Measurements from ENCODE around the gene DPP6.

The DPP6 gene

GRCh38 chr7:154255324-154255723, 203.1 kb downstream of the DPP6 start:
- DNase-seq: no peak

DNA sequence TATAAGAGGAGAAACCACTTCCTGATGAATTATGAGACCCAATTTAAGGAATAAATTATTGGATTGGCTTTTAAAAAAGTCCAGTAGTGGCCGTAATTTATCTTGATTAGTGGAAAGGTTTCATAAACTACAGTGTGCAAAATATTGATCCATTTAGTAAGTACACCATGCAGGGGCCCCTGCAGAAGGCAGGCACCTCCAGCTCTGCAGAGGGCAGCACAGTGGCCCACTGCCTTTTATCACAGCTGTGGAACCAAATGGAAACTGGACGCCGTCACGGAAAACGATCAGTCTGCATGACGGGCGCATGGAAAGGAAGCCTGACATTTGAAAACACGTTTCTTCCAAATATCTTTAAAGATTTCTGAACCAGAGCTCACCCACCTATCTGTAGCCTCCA, 204.0 kb downstream of the DPP6 start:
- no peak for DNase-seq

DNA sequence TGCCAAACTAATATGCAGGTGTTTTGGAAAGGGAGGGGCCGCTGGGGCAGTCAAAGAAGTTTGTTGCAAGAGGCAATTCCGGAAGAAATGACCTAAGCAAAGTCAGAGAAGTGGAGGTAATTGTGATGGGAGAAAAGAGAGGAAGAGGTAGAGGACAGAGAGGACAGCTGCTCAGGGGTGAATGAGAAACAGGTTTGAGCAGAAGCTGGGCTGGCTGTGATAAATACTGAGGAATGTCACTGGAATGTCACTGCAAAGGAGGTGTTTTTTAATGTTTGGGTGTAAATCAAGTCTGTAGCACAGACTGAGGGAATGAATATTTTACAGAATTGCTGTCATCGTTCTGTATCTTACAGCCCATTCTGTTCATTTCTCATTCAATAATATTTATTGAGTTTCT, 207.2 kb downstream of the DPP6 start:
- DNase-seq: no peak

- DNase-seq: no peak
These were observed 235.2 kb downstream of the DPP6 start for GRCh38 chr7:154287356-154287755.

DNA sequence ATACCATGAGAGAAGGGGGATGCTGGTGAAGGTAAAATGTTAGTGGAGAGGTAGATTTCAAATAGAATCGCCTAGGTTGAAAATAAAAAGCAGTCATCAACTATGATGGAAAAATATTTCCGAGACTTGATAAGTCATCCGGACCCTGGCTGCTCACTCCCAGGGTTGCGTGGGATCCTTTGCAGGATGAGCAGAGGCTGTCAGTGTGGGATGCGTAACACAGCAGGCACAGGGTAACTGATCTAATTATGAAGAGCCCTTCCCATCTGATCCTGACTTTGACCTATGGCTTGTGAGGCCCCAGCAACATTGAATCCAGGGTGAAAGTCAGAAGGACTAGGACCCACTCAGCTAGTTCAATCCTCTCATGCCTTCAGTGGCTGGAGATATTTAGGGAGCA, 236.9 kb downstream of the DPP6 start:
- DNase-seq: no peak

DNA sequence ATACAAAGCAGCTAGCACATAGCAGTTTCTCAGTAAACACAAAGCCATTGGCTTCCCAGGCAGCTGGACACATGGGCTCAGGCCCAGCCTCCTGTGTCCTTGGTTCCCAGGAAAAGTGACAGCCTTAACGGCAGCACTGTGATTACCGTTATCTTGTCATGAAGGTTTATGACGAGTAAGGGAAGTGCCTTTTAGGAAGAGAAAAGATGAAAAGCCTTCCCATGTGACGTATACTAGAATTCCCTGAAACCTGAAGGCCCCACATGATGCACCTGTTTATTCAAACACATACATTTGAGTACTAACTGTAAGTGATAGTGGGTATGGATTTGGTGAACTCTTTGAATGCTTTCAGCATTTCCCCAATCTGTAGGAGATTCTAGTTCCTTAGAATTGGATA, 244.2 kb downstream of the DPP6 start:
- no peak for DNase-seq

DNA sequence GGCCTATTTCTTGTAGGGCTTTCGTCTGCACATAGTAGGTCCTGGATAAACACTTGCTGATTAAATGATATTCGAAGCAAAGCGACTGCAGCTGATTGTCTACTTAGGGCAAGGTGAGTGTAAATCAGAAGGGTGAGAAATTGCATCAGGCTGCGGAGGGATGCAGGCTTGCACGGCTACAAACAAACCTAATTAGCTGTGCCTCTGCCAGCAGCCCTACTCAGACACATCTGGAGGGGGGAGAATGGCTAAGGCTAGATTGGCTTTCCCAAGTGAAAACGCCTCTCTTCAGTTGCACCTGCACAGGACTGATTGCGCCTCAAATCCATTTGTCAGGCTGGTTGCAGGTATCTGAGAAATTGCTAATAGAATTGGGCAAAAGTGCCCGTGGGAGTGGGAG, 247.5 kb downstream of the DPP6 start:
- no peak for DNase-seq

- no peak for DNase-seq
These were observed 250.2 kb downstream of the DPP6 start for GRCh38 chr7:154302380-154302779.

GRCh38 chr7:154304231-154304630, 252.0 kb downstream of the DPP6 start:
- no peak for DNase-seq

DNA sequence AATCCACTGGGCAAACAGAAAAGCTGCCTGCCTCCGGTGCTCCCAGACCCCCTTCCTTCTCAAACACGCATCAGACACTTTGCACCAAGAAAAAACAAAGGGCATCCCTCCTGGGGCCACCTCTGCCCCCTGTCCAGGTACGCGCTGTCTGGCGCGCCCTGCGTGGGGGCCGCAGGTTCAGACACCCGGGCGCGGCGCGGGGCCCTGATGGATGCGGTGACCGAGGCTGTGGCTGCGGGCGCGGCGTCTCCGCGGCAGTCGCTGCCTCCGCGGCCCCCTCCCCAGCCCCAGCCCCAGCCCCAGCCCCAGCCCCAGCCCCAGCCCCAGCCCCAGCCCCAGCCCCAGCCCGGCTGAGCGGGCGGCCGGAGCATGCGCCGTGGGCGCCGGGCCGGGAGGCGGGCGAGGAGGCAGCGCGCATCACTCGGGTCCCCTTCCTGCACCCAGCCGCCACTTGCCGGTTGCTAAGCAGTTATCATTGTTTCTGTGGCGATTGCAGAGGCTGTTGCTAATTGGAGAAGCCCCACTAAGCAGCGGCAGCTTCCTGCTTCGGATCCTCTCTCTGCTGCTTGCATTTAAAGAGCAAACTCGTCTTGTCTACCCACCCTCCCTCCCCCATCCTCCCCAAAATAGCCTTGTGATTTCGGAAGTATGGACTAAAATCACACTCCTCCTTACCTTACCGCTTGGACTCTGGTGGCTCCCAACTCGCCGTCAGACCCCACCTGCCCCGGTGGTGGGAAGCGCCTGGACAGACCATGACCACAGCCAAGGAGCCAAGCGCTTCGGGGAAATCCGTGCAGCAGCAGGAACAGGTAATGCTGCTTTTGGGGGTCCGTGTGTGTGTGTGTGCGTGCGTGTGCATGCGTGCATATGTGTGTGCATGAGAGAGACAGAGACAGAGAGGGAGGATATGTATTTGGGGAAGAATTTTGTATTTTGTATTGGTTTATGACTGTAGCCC, 252.8 kb downstream of the DPP6 start:
- DNase-seq: no peak

DNA sequence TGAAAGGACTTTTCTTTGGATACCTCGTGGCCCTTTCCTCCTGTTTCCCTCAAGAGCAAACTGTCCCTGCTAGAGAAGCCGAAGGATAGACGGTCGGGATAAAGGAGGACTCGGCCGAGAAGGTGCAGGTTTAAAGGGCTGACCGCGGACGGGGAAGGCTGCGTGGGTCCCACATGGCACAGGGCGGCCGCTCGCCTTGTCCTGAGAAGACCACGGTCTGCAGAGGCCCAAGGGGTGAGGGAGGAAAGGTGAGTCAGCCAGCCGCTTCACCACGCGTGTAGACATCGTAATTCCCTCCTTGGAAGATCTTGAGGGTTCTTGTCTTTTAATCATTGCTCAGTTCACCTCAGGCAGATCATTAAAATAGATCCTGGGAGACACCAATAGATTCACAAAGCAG, 253.8 kb downstream of the DPP6 start:
- no peak for DNase-seq

DNA sequence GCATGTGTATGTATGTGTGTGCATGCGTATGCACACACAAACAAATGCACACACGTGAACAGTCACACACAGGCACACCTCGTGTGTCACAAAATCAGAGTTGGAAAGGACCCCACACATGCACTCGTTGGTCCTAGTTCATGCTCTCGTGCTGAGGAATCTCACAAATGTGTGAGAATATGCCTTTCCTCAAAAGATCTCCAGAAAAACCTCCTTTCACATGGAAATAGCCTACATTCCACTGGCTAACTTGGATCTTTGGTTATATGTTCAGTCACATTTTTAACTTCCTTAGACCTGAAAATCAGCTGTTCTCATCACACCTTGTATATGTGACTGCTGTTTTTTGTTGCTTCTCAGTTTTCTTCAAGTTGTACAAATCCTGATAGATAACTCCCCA, 256.7 kb downstream of the DPP6 start:
- no peak for DNase-seq

DNA sequence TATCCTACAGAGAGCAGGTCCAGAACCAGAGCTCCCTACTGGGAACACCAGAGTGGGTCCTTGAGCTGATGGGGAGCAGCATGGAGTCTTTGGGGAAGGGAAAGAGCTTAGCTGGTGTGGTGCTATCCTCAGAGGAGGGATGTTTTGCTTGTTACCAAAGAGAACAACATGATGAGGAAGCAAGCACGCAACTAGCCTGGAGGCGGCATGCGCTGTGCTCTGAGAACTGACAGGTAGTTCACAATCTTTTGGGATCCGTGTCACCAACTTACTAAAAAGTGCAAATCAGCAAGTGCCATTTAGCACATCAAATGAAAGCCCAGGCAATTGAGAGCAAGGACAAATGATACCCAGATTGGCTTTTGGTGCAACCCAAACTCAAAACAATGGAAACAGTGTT, 257.9 kb downstream of the DPP6 start:
- no peak for DNase-seq

DNA sequence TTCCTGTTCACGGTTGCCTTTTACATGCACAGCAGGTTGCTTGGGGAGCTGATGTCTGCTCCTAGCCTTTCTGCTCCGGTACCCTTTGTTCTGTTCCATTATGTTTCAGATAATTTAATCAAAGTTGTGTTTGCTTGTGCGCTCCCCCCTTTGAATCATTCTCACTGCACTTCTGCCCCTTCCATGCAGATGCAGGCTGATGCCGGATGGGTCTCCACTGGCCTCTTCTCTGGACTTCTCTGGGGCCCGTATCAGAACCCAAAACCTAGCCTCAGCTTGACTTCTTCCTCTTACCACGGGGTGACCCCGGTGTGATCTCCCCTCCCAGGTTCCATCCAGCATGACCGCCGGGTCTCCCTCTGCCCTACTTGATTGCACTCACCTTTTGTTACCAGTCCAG, 272.0 kb downstream of the DPP6 start:
- DNase-seq: no peak

- no peak for DNase-seq
These were observed 274.2 kb downstream of the DPP6 start for GRCh38 chr7:154326421-154326820.

DNA sequence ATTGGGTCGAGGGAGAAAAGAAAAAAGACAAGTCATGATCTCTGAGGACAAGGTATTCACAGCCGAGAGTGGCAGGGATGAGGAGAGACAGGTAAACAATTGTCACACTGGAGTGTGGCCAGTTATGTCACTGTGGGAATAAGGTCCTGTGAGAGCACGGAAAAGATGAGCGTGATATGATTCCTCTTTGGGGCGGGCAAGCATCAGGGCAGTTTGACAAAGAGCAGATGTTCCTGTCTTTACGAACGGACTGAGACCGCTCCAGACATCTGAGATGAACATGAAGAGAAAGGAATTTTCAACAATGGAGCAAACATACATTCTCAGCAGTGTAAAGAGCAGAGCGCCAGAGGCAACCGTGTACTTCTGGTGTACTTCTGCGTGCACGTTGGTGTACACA, 278.1 kb downstream of the DPP6 start:
- DNase-seq: no peak

DNA sequence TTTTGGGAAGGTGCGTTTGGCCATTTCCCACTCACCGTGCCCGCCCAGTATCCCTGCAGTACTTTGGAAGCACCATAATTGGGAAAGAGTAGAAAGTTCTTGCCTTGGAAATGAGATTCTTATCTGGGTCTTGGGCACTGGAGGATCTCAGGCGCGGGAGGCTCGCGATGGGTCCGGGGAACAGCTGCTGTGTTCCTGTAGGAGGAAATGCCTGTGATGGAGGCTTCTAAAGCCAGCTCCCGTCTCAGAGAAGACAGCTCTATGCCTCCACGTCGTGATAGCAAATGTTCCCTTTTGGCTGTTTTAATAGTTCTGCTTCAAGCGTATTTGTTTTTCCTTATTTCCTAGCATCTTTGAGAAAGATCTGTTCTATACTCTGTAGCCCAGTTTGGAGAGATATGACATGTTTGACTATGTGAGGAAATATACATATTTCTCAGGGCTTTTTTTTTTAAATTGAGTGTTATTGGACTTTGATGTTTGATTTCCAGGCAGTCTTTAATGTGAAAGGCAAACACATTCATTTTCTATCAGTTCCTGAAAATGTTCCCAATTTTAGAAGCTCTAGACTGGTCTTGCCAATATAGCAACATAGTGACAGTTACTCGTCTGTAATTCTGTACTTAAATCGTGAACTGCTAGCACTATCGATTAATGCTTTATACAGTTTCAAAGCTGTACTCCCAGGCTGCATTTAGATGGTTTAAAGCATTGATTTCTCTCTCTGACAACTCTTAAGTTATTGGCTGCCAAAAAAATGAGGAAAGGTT, 280.8 kb downstream of the DPP6 start:
- DNase-seq: no peak

GRCh38 chr7:154336295-154336694, 284.1 kb downstream of the DPP6 start:
- no peak for DNase-seq

DNA sequence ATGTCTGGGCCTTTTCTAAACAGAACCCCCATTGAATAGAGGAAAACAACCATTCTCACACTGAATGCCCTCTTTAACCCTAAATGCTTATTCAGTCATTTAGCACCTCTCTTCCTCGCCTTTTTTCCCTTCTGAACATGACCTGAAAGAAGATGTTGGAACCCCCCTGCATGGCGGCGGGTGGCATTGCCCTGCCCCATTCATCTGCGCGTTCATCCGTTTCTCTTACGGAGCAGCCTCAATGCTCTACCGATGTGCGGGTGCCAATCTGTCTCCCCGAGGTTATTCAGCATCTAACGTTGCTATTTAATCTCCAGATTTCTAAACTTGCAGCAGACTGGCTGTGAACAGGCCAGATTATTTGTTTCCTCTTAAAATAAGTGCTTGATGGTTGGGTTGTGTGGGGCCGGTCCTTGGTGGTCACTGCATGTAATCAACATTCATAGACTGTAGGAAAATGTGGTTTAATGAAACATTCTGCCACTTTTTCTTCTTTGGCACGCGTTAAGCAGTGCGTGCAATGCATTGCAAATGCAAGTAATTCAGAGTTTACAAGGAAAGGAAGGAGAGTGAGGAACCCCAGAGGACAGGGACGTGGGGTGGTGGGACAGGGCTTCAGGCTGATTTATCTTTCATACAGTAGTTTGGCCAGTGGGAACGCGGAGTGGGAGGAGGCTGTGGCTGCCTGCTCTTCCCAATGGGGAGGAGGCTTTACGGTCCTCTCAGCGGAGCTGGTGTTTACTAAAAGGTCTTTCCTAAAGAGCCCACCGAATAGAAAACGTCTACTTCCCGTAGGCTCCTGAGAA, 286.7 kb downstream of the DPP6 start:
- no peak for DNase-seq

GRCh38 chr7:154342971-154343633, 290.9 kb downstream of the DPP6 start:
- DNase-seq: no peak

GRCh38 chr7:154343778-154344412, 291.7 kb downstream of the DPP6 start:
- DNase-seq: no peak

DNA sequence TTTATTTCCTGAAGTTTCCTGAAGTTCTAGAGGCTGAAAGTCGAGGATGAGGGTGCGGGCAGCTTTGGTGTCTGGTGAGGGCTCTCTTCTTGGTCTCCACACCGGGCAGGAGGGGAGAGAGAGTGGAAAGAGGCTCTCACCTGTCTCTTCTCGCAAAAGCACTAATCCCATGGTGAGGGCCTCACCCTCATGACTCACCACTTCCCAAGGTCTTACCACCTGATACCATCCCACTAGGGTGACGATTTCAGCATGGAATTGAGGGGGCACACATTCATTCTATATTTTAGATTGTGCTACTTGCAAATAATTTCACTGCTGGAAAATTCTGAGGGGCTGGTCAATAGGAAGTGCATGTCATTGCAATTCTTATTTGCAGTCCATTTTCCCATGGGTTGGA, 292.9 kb downstream of the DPP6 start:
- DNase-seq: no peak

All from activated CD4-positive, alpha-beta T cell treated with anti-CD3 and anti-CD28 coated beads, Interleukin-10, Interleukin-2, amounts not matched to agents 100 ng/mL and 50 ng/mL, durations not matched to agents 16 hours and 8 hours (primary cell).